Limb (tissue), 2 donors: ENCODE measurements around the gene NELL2.
"Not testable (repeated sequence)": the region's sequence is repeated elsewhere in the genome, so short reads cannot be mapped to it uniquely, and the experiment has no call there.

Experiments
- DNase-seq, 2 donors: peaks; one replicate each; pipeline ENCODE4 v3.0.0-alpha.2; 2016; ENCODE audit errors: extremely low spot score in 2 of 2

NELL2 gene

DNA sequence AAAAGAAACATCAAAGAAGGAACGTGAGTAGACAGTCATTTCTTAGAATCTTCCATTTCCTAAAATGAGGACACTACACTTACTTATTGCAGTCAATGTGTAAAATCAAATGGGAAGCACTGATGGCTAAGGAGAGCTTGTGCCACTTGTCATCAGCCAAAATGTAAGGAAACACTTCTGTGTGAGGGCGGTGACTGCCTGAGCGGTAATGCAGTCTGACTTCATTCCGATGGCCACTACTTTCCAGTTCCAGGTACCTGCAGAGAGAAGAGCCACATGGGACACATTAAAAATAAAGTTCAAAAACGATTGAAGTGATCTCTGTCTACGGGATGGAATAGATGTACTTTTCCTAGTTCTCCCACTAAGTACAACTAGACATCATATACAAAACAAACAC lies 96.3 kb downstream of the NELL2 start:
- DNase-seq: no peak

- no peak for DNase-seq
Observed at GRCh38 chr12:44778863-44779262, 97.3 kb downstream of the NELL2 start.

DNA sequence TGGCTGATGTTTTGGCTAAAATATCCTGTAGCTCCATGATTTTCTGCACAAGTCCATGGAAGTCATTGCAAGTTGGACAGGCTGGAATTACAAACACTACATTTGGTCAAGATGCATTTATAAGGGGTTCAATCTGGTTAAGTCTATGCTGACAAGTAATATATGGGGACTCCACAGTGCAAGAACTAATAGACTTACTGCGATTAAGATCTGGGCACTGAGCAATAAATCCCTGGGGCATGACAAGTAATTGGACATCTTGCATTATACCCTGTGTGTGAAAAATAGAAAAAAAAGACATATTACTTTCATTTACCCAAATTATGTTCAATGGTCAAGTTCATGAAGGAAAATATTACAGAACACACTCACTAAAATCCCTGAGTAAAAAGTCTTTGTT lies 99.1 kb downstream of the NELL2 start:
- no peak for DNase-seq

DNA sequence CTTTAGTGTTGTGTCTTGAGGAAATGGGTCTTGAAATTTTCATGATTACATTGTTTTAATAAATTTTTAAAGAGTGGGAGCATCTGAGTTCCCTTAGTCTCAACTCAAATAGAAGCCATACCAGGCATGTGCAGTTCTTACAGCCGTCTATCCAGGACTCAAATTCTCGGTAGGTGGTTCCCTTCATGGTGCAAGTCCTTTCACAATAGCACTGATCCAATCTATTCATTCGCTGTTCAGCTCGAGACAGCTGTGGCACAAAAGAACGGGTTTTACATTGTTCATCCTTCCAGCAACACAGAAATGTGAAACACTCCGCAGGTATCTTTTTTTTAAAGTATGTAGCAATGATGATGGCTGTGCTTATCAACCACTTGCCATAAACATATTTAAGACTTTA lies 100.2 kb downstream of the NELL2 start:
- DNase-seq: no peak

DNA sequence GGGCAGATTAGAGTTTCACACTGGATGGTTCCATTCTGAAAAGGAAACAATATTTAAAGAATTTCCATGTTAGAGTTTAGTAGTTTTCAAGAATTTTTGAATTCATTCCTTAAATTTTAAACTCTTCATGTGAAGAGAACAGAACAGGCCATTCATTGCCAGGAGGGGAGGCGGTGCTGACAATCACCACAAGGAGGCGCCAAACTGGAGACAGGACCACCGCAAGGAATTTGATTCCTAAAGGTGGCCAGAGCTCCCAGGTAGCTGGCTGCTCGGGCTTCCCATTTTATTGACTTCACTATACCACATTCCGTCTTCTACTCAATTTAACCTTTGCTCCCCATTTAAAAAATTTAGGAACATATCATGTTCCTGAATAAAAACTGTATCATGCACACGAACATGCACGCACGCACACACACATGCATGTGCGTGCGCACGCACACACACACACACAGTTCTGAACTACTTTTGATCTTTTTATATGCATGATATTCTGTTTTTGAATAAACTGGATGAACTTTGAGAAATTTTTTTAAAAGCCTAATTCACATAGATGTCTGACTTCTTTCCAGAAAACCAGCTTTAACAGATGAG lies 101.2 kb downstream of the NELL2 start:
- no peak for DNase-seq

GRCh38 chr12:44771485-44772021 lies 104.6 kb downstream of the NELL2 start:
- no peak for DNase-seq

- no peak for DNase-seq
Observed at GRCh38 chr12:44765796-44766195, 110.3 kb downstream of the NELL2 start.

- no peak for DNase-seq
Observed at GRCh38 chr12:44763021-44763420, 113.1 kb downstream of the NELL2 start.

DNA sequence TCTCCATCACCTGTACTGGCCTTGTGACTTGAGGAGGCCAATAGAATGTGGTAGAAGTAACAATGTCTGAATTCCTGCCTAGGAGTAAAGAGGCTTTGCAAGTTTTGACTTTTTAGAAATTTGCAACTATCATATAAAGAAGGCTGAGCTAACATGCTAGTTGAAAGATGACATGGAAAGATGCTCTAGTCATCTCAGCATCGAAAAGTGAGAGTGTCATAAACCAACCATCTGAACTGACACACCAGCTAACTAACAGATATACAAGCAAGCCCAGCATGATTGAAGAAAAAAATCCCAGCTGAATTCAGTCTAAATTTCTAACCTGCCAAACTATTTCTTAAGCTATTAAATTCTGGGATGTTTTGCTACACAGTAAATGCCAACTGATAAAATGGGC lies 116.8 kb downstream of the NELL2 start:
- no peak for DNase-seq

DNA sequence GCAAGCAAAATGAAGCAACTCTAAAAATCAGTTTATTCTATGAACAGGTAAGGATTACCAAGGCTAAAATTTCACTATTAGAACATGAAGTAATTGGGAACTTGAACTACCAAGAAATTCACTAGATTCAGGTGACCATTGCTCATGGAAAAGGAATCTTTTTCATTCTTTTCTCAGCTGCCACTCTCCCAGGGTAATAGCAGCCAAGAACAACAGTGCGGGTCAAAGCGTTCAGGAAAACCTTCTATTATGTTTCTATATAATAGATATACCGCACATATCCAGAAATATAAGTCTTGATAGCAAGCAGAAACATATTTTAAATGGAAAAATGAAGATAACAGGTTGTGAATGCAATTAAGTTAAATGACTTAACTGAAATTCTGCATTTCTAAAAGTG lies 125.6 kb downstream of the NELL2 start:
- DNase-seq: no peak

DNA sequence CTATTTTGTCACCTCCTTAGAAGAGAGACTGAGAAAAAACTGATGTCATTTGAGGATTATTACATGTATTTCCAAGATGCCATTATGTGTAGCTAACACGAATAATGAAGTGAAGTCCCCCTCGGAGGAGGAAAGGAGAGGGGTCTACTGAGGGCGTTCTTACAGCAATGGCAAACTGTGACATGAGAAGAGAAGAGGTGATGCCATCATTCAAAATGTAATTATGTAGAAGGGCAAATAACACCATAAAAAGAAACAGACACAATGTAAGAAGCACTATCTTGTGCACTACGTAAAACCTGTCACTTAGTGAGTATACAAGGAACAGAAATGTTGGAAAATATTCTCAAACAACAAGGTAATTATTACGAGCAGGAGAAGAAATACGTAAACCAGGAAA lies 126.5 kb downstream of the NELL2 start:
- no peak for DNase-seq

DNA sequence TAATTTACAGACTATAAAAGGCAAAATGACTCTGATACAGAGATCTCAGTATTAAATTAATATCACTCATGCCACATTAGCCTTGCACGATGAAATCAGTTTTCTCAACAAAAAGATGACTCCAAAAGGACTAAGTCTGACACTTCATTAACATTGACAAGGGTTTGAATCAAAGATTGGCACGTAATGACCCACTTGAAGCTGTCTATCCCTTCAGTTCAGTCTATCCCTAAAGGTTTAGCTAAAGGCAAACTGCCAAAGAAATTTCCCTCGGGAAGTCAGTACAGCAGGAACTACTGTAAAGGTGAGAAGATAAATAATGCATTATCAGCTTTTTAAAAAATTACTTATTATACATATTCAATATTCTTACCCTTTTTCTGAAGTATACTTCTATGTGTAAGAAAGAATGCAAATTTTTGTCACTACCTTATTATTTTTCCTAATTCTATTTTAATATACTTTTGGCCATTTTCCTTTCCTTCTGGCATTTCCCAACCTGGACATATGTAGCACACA lies 127.1 kb downstream of the NELL2 start:
- DNase-seq: no peak

GRCh38 chr12:44741292-44741980 lies 134.7 kb downstream of the NELL2 start:
- not testable (repeated sequence) for DNase-seq

GRCh38 chr12:44738051-44738450 lies 138.1 kb downstream of the NELL2 start:
- DNase-seq: no peak

GRCh38 chr12:44728566-44728965 lies 147.5 kb downstream of the NELL2 start:
- DNase-seq: no peak

GRCh38 chr12:44720265-44720664 lies 155.8 kb downstream of the NELL2 start:
- DNase-seq: no peak

DNA sequence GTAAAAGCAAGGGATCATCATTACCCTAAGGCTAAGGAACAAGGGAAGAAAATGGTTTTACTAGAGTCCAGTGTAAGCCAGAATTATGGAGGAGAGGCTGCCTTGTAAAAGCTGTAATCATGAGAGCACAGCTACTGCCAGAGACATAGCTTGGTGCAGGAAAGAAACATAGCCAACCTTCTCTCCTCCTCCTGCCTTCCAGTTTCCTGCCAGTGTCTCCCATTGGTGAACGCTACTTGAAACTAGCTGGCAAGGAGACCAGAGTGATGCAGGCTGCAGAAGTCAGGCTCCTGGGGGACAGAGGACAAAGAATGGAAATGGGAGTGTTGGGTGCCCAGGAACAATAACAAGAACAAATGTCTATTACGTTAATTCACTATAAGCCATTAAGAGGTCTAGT lies 158.5 kb downstream of the NELL2 start:
- DNase-seq: no peak

- no peak for DNase-seq
Observed at GRCh38 chr12:44716711-44717110, 159.4 kb downstream of the NELL2 start.

DNA sequence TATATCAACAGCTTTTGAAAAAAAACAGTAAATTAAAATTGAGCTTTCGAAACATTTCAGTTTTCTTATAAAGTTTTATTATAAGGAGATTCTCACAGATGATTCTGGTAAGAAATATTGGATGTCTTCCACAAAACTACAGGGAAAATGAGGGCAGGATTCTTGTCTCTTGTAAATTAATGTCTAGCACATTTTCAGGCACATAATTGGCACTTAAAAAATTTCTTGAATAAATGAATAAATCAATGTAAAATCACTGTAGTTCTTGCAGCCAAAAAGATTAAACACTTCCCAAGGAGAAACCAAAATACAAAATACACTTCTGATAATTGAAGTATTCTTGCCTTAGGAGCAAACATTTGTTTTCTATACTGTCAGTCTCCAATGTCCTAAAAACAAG lies 164.4 kb downstream of the NELL2 start:
- DNase-seq: no peak

GRCh38 chr12:44709166-44709565 lies 166.9 kb downstream of the NELL2 start:
- no peak for DNase-seq

- DNase-seq: no peak
Observed at GRCh38 chr12:44708218-44708617, 167.9 kb downstream of the NELL2 start.

DNA sequence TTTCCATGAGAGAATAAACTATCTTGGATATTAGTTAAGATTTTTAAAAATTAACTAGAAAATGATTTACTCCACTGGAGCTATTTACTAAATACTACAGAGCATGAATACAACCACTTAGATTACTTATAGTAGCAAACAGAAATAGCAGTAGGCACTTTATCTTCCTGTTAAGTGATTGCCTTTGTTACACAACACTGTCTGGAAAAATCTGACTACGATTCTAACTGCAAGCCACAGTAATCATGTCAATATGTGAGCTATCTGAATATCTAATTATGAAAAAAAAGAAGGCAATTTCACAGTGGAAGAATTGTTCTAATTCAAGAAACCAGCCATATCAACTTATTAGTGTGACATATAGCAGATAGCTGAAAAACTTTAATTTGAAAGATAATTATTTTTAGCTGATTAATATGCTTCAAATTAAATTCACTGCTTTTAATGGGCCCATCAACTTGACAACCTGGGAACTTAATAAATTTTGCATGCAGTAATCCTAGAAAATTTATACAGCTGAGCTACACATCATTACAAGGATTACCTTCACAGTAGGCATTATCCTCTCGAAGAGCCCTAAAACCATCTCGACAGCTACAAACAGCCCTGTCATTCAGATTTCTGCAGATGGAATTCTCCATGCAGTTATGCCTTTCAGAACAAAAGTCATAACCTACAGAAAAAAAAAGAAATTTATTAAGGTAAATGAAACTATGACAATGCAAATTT lies 172.8 kb downstream of the NELL2 start:
- no peak for DNase-seq
